ENCODE data around the gene TMIE. TPM values are rescaled to one million over a fixed set of nuclear protein-coding genes. Genes with fewer than 3 reads are reported as not detected.

Gene TMIE
- total RNA-seq, 6 donors from 2014 or later, result 0.49 to 2.1 (median 1.2) TPM; not detected in 1

DNA sequence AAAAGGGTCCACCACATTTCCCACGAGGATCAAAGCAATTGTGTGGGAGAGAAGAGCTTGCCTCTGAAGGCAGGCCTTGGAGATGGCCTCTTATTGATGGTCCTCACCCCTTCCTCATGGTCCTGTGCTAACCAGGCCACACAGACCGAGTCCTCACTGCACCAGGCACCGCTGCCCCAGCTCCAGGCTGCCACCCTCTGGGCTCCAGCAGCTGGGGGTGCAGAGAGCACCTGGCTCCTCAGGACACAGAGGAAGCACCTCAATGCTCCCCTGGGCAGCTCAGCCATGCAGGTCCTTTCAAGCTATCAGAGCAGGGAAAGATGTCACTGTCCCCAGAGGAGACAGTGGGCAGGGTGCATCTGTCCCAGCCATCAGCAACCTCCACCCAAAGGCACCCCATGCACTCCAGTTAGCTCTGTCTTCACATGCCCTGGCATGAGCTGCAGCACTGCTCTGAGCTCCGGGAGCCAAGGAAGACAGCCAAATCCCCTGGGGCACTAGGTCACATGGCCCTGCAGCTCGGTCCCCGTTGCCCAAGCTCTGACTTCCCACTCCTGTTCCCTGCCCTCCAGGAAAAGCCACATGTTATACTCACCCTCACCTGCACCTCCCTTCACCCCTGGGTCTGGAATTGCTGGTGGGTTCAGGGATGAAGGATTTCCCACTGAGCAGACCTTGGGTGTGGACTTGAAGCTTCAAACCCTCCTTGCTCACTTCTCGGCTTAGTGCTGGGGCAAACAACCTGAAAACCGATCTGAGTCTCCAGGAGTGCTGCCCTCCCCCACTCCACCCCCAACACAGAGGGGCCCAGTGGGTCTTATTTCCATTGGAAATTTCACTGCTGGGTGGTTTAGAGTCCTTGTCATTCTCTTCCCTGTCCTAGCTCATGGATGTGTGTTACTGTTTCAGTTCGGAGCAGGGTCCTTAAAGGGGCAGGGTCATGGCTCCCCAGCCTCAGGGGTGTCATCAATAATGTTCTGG lies 40.4 kb upstream of the TMIE start:
- no peak for DNase-seq
- no peaks in the 10 kb centered on the region for H3K9me3 ChIP-seq
- H3K27me3 ChIP-seq, result no peaks in the 10 kb centered on the region
- TF ChIP-seq POLR2AphosphoS5 (IDR thresholded peaks at IDR 0.05), result no peak
- no peak for TF ChIP-seq POLR2A (IDR thresholded peaks at IDR 0.05)
- TF ChIP-seq EP300 (IDR thresholded peaks at IDR 0.05), result no peak
- no peak for TF ChIP-seq CTCF (IDR thresholded peaks at IDR 0.05)
- no peak overlapping the region for H3K27ac ChIP-seq
- no peaks in the 10 kb centered on the region for H3K36me3 ChIP-seq
- no peak for ATAC-seq (ENCODE audit: low FRiP score in 2 of 2)
- H3K4me1 ChIP-seq, result peaks cover 0 to 6% (median 2%) of the 10 kb centered on the region in 4 donors
- no peak overlapping the region for H3K4me3 ChIP-seq
- 39 to 71% methylated on average over 6 to 9 of the region's 9 CpGs for WGBS, 2 donors

GRCh38 chr3:46661776-46662766 lies 39.1 kb upstream of the TMIE start:
- whole genome bisulfite sequencing, 2 donors, result 83 to 84% methylated on average over 15 of the region's 15 CpGs

GRCh38 chr3:46662771-46663551 lies 38.2 kb upstream of the TMIE start:
- no peak overlapping the region for H3K4me3 ChIP-seq
- H3K9me3 ChIP-seq, result no peaks in the 10 kb centered on the region
- H3K4me1 ChIP-seq, result peaks cover 4 to 9% (median 6%) of the 10 kb centered on the region in 4 donors
- DNase-seq, result no peak
- TF ChIP-seq CTCF (IDR thresholded peaks at IDR 0.05) (no peak), POLR2A (IDR thresholded peaks at IDR 0.05) (no peak), EP300 (IDR thresholded peaks at IDR 0.05) (no peak), POLR2AphosphoS5 (IDR thresholded peaks at IDR 0.05) (no peak)
- no peaks in the 10 kb centered on the region for H3K27me3 ChIP-seq
- H3K27ac ChIP-seq, result no peak overlapping the region
- ATAC-seq (ENCODE audit: low FRiP score in 2 of 2), result no peak
- WGBS, 2 donors, result 61 to 70% methylated on average over 13 to 17 of the region's 17 CpGs
- H3K36me3 ChIP-seq, result no peaks in the 10 kb centered on the region

More at GRCh38 chr3:46661776-46662766, 39.1 kb upstream of the TMIE start:
- Histone ChIP-seq H3K36me3 (no peaks in the 10 kb centered on the region), H3K4me3 (no peak overlapping the region), H3K9me3 (no peaks in the 10 kb centered on the region), H3K27ac (no peak overlapping the region), H3K27me3 (no peaks in the 10 kb centered on the region), H3K4me1 (peaks cover 4 to 9% (median 6%) of the 10 kb centered on the region in 4 donors)
- DNase-seq (no peak), ATAC-seq (ENCODE audit: low FRiP score in 2 of 2) (no peak)
- TF ChIP-seq EP300 (IDR thresholded peaks at IDR 0.05) (no peak), POLR2A (IDR thresholded peaks at IDR 0.05) (no peak), POLR2AphosphoS5 (IDR thresholded peaks at IDR 0.05) (no peak), CTCF (IDR thresholded peaks at IDR 0.05) (no peak)

DNA sequence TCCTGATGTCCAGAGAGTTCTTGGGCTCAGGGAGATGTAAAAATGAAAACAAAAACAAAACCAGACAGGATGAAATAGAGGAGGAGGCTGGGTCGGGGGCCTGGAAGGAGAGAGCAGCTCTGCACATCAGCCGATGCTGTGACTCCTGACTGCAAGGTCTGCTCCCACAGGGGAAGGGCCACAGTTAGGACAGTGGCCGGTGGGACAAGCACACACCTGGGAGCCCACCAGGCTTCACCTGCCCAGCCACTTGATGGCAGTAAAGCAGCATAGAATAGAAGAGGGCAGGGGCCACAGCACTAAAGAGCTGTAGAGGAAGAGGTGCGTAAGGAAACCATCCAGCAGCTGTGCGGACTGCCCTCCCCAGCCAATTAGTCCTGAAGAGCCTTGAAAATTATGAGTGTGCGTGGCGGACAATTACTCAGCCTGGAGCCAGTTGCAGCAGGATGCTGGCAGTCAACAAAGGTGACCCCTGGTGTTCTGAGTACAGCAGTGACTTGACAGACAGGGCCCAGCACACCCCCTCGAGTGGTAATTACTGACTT lies 37.5 kb upstream of the TMIE start:
- 42 to 50% methylated on average over 8 of the region's 8 CpGs for WGBS, 2 donors
- no peak overlapping the region for H3K27ac ChIP-seq
- DNase-seq, result no peak
- H3K9me3 ChIP-seq, result no peaks in the 10 kb centered on the region
- TF ChIP-seq EP300 (IDR thresholded peaks at IDR 0.05), result no peak
- TF ChIP-seq CTCF (IDR thresholded peaks at IDR 0.05), result peak in 1 of 6 experiments; percentile 12
- TF ChIP-seq POLR2A (IDR thresholded peaks at IDR 0.05), result no peak
- no peak overlapping the region for H3K4me3 ChIP-seq
- H3K4me1 ChIP-seq, result peaks cover 4 to 9% (median 6%) of the 10 kb centered on the region in 4 donors
- no peak for ATAC-seq (ENCODE audit: low FRiP score in 2 of 2)
- no peaks in the 10 kb centered on the region for H3K36me3 ChIP-seq
- no peaks in the 10 kb centered on the region for H3K27me3 ChIP-seq
